GM18507 (cell line): Measurements from ENCODE around the gene SCAMP1.

Experiments used
- DNase-seq: peaks from one replicate; pipeline ENCODE4 v3.0.0; 2011; ENCODE audit warnings: low read depth; ENCODE audit not compliant: insufficient read length; ENCODE audit errors: extremely low spot score
- FAIRE-seq: peaks from 2 replicates; lab custom pipeline; 2011; peaks lifted over from hg19 to GRCh38; lab: Jason Lieb, UNC

SCAMP1 gene

DNA sequence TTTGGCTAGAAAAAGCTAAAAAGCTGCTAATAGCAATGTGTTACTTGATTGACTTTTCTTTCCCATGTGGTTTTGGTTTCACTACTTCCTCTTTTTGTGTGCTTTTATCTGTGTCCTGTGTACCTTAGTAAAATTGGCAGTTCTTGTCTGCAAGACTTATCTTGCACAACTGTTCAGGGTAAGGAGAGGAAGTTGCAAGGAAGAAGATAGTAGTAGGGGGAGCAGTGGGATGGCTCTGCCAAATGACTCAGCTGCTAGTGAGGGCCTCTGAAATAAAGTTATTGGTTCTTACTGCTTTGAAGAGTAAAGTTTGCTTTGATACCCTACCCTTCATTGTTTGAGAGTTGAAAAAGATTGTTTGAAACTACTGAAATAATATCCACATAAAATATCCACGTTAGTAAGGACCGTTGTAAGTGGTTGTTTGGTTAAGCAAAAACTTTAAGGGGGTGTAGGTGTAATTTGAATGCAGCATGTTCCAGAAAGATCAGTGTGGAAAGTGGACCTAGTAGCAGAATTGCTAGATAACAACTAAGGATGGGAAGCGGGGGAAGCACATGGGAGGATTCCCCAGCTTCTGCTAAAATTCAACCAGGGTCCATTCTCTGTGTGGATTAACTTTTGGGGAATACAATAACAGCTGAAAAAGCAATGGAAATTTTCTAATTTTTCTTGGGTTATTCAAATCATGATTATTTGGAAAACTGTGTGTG, 123.5 kb downstream of the SCAMP1 start:
- DNase-seq: no peak
- FAIRE-seq: peak; percentile 89

- FAIRE-seq: no peak
- no peak for DNase-seq
Measured at GRCh38 chr5:78486218-78486617, 125.8 kb downstream of the SCAMP1 start.

GRCh38 chr5:78487846-78488245, 127.4 kb downstream of the SCAMP1 start:
- FAIRE-seq: no peak
- DNase-seq: no peak

DNA sequence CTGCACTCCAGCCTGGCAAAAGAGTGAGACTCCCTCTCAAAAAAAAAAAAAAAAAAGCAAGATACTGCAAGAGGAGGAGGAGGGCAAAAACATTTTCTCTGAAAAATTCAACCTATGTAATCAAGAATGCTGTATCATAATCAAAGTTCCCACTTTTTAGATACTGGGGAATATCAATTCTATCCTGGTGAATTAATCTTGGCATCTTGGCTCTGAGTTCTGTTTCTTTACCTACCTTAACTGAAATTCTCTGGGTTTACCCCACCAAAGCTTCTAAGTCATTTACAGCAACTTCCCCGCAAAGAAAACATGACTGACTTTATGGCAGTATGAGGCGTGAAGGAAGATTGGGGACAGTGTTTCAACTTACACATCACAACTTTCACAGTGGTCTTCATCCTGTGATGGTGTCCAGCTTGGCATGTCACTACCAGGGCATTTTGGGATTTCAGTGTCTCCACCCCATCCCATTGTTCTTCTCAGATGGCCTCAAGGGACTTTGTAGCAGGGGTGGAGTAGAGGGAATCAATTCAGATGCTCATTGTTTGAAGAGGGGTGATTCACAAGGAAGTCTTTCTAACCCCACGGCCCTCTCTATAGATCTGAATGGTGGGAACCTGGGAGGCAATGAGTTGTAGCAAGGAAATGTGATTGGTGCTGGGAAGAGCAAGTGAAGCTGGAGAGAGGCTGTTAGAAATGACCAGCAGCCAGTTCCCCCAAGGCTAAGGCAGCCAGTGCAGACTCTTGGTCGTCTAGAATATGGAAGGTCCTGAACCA, 130.5 kb downstream of the SCAMP1 start:
- DNase-seq (no peak), FAIRE-seq (no peak)

DNA sequence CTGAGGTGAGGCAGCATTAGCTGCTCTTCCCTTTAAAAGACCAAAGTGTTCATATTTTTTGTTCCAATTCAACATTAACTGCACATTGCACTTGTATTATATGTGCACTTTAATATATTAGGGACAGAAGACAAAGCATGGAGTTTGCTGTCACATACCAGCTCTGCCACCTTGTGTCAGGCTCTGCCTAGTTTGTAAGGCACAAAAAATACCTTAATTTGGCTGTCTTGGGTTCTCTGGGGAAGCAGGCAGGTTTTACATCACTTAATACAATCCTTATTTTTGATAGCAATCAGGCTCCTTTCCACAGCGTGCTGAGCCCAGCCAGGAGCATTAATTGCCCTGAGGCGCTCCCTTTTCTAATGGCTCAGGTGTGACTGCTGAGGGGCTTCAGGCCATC, 131.8 kb downstream of the SCAMP1 start:
- no peak for FAIRE-seq
- no peak for DNase-seq

- FAIRE-seq (no peak), DNase-seq (no peak)
Measured at GRCh38 chr5:78492650-78493049, 132.2 kb downstream of the SCAMP1 start.

DNA sequence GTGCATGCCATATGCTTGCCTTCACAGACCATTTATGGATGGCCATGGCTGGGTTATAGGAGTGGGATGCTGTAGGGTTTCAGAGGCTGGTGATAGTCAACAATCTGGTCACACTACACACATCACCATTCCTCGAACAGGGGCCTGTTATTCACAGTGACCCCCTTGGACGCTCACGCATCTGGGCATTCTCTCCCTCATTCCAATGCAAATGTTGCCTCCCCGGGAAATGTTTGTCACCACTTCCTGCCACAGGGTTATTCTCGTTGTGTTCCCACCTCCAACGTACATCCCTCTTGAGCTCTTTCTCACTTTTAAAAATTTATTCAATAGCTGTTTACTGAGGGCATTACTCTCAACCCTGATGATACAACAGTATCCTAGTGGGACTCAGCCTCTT, 135.4 kb downstream of the SCAMP1 start:
- DNase-seq: no peak
- no peak for FAIRE-seq

DNA sequence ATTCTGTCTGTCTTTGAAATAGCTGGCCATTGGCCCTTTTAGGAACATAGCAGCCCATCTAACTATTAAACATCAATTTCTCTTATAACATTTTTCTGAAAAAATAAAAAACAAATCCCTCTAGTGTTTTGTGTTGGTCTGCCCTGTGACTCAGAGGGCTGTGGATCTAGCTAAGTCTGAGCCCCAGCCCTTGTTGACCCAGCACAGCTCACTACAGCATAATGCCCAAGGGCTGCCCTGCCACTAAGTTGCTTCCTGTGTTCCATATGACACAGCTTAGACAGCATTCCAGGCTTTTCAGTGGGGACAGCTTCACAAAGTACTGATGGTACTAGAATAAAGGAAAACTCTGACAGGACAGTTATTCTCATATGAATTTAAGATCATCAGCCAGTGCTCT, 136.0 kb downstream of the SCAMP1 start:
- FAIRE-seq: no peak
- no peak for DNase-seq

GRCh38 chr5:78497573-78498533, 137.4 kb downstream of the SCAMP1 start:
- no peak for DNase-seq
- FAIRE-seq: peak; percentile 60

DNA sequence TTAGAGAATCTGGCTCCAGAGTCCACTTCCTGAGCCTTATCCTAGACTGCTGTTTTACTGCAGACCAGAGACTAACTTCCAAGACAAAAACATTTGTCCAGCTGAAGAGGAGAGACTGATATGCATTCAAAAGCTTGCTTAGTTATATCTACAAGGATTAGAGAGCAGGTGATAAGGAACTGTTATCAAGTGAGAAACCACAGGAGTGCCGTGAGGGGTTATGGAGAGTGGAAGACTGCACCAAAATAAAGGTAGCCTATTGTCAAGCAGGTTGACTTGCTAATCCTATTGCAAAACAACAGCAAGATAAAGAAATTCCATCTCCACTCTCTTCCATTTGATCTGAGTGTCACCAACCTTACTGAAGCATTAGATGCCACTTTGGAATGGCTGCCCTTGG, 139.1 kb downstream of the SCAMP1 start:
- no peak for DNase-seq
- FAIRE-seq: no peak

DNA sequence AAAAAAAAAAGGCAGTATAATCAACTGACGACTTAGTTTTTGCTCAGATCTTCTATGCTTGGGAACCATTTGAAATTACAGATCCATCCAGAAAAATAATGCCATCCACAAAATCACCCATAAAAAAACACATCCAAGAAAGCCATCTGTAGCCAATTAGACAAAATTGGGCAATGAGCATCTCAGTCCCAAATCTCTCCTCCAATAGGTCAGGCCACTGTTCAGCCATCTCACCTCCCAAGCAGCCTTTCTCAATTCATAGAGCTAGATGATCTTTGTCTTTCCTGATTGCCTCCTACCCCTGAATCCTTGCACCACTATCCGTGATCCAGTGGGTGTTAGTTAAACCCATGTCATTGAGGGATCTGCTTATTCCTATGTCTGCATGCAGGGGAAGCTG, 139.6 kb downstream of the SCAMP1 start:
- no peak for FAIRE-seq

DNA sequence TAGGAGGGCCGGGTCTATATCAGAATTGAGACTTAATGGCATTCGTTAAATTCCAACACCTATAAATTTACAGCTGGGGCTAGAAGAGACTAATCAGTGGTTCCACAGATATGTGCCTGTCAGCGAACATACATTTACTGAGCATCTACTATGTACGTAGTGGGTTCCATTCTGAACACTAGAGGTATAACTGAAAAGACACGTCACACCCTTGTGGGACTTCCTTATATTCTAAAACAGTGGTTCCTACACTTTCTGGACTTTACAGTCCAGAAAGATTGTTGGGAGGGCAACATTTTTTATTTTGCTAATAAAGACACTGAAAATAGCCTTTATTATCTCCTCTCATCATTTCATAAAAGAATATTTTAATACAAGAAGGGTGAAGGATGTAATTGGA, 140.5 kb downstream of the SCAMP1 start:
- DNase-seq (no peak), FAIRE-seq (no peak)

More for the DNA sequence above, 139.6 kb downstream of the SCAMP1 start:
- DNase-seq: no peak

DNA sequence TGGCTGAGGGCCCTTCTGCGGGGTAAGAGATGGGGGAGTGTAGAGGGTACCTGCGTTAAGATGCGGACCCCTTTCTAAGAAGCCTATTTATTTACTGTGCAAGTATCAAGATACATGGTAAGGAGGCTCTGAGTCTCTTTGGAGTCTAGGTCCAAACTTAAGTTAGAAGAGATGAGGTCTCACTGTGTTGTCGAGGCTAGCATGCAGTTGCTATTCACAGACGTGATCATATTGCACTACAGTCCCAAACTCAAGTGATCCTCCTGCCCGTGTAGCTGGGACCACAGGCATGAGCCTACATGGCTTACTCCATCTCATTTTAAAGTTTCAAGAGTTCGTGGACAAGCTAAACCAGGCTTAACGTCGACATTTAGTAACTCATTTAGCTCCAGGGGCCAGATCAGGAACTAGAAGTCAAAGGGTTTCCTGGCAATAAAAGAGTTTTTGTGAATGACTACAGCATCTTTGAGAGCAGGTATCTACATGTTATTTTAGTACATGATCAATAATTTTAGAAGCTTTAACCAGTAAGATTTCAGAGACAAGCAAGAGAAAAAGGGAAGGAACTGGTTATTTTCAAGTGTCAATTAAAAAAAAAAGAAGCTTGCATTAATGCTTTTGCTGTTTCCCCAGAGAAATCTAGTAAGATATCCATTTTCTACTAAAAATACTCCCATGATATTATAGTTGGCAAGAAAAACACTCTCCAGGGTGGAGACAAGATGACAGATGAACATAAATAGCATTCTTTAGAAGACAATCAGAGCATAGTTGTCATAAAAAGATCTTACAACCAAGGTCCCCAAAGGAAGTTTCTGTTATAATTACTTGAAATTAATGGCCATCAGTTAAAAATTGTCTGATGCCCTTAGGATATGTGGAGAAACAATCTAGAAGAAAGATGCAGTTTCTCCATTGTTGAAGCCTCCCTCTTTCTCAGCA, 141.3 kb downstream of the SCAMP1 start:
- no peak for DNase-seq
- FAIRE-seq: no peak

DNA sequence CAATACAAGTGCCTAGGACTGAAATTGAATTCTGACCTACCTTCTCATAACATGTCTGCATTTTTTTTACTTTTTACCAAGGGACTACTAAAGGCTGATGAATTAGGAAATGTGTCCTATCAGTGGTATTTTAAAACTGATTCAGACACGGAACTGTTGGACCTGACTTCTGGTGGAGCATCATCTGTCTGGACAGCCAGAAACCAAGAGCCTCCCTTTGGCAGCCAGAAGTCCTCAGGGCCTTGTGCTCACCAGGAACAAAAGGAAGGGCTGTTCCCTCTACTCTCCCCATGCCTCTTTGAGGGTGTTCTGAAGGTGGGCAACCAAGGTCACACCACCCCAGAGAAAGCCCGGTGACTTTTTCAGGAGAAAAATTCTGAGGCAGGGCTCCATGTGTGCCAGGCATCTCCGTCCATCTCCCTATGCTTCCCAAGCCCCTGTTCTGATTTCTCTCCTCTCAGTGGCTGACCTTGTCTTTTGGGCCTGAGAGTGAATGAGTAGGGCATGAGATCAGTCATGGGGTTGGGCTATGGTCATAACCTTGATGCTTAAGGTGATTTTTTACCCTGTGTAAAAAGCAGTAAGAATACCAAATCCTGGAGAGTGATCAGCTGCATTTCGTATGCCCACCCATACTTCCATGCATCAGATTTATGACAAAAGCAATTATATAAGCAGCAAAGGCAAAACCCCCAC, 143.7 kb downstream of the SCAMP1 start:
- FAIRE-seq (no peak), DNase-seq (no peak)

GRCh38 chr5:78504704-78505677, 144.6 kb downstream of the SCAMP1 start:
- DNase-seq (no peak), FAIRE-seq (no peak)

GRCh38 chr5:78505860-78506259, 145.4 kb downstream of the SCAMP1 start:
- DNase-seq (no peak), FAIRE-seq (no peak)

DNA sequence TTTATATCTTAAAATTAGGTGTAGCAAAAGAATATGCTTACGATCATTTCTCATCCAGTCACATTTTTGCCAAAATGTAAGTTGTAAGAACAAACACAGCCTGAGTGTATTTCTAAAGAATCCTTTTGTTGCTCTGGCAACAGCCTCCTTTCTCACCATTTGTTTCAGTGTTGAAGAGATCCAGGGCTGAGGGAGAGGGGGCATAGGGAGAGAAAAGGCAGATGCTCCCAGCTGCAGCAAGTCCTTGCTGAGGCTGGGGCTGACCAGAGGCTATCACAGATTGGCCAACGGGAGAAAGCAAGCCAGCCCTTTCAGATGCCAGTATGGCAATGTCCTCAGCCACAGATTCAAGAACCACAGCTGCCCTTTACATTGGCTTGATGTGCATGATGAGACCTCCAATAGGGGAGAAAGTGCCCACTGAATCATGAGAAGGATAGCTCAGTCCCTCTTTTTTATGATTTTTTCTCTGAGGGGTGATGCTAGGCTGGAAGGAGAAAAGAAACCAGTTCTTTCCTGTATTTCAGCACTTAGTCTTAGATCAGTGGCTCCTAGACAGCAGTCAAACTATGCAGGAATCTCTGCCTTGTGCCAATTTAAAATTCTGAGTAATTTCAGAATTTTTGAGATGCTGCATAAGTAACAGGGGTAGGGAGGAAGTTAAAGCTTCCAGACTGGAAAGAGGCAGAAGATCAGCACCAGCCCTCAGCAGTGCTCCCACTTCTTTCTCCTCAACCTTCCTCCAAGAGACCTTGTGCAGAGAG, 146.0 kb downstream of the SCAMP1 start:
- no peak for DNase-seq
- no peak for FAIRE-seq
